ENCODE measurements around the gene PGGHG.

The PGGHG gene

GRCh38 chr11:269146-269890, 19.6 kb upstream of the PGGHG start:
- Histone ChIP-seq H3K27me3 (no peaks in the 10 kb centered on the region), H3K36me3 (no peaks in the 10 kb centered on the region), H3K4me3 (ENCODE audit: low read depth in 1 of 2, low read length in 1 of 2) (peak overlapping the region; percentile 79 to 99), H3K9me3 (no peaks in the 10 kb centered on the region), H3K4me1 (ENCODE audit: control insufficient read depth in 1 of 2, insufficient read depth in 1 of 2, low read depth in 1 of 2, low read length in 1 of 2) (peaks cover 36 to 43% of the 10 kb centered on the region in 2 experiments), H3K27ac (peak overlapping the region; percentile 100)
- TF ChIP-seq, protein P1, sequence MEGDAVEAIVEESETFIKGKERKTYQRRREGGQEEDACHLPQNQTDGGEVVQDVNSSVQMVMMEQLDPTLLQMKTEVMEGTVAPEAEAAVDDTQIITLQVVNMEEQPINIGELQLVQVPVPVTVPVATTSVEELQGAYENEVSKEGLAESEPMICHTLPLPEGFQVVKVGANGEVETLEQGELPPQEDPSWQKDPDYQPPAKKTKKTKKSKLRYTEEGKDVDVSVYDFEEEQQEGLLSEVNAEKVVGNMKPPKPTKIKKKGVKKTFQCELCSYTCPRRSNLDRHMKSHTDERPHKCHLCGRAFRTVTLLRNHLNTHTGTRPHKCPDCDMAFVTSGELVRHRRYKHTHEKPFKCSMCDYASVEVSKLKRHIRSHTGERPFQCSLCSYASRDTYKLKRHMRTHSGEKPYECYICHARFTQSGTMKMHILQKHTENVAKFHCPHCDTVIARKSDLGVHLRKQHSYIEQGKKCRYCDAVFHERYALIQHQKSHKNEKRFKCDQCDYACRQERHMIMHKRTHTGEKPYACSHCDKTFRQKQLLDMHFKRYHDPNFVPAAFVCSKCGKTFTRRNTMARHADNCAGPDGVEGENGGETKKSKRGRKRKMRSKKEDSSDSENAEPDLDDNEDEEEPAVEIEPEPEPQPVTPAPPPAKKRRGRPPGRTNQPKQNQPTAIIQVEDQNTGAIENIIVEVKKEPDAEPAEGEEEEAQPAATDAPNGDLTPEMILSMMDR (IDR thresholded peaks at IDR 0.05) = peak; percentile 93

DNA sequence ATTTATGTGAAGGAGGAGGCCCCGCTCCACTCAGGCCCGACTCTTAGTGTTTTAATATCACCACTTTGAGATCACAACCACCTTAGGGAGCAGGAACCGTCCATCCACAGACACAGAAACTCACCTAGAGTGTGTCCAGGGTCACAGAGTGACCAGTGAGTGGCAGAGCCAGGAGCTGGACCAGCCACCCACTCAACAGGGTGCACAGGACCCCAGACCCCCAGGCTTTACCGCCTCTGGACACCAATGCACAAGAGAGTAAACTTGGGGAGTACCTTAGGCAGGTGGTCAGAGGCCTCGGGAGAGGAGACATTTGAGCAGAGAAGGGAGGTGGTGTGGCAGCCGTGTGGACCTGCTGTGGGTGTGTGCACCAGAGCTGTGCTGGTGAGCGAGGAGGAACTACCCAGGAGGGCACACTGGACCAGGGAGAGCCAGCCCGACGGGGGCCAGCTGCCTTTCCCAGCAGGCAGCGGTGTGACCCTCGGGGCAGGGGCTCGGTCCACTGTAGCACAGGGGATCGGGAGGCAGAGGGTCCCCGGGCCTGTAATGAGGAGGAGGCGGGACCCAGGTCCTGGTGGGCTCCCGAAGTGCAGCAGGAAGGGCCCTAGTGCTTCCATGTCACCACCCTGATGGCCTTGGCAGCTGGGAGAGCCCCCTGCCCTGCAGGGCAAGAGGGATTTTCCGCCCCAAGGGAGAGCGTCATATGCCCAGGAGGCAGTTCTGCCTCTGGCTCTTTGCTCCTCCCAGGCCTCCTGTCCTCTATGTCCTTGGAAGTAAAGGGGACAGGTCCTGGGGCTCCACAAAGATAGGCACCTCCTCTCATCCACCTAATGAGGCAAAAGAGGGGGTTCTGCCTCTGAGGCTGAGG, 18.2 kb upstream of the PGGHG start:
- peaks cover 45 to 55% of the 10 kb centered on the region in 2 experiments for H3K4me1 ChIP-seq (ENCODE audit: control insufficient read depth in 1 of 2, insufficient read depth in 1 of 2, low read depth in 1 of 2, low read length in 1 of 2)
- H3K27me3 ChIP-seq = no peaks in the 10 kb centered on the region
- TF ChIP-seq, protein P1 (IDR thresholded peaks at IDR 0.05) = no peak
- H3K9me3 ChIP-seq = no peaks in the 10 kb centered on the region
- no peaks in the 10 kb centered on the region for H3K36me3 ChIP-seq
- H3K27ac ChIP-seq = peak overlapping the region; percentile 100
- peak overlapping the region; percentile 10 to 40 for H3K4me3 ChIP-seq (ENCODE audit: low read depth in 1 of 2, low read length in 1 of 2)

DNA sequence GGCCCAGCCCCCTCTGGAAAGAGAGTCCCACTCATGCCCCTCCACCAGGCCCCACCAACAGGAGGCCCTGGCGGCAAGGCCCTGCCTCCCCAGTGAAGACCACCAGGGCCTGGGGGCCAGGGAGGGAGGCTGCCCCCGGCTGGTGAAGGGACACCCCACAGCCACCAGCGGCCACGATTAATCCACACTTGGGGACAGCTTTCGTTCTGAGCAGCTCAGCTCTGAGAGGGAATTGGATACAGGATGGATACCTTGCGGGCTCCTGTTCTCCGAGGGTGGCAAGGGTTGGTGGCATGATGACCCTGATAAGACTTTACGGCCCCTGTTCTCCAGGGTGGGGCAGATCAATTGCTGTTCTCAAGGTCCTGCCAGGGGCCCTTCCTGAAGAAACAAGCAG, 17.6 kb upstream of the PGGHG start:
- Histone ChIP-seq H3K9me3 (no peaks in the 10 kb centered on the region), H3K27ac (peak overlapping the region; percentile 100), H3K27me3 (no peaks in the 10 kb centered on the region), H3K4me3 (ENCODE audit: low read depth in 1 of 2, low read length in 1 of 2) (no peak overlapping the region), H3K36me3 (no peaks in the 10 kb centered on the region), H3K4me1 (ENCODE audit: control insufficient read depth in 1 of 2, insufficient read depth in 1 of 2, low read depth in 1 of 2, low read length in 1 of 2) (peaks cover 45 to 60% of the 10 kb centered on the region in 2 experiments)
- TF ChIP-seq, protein P1 (IDR thresholded peaks at IDR 0.05) = no peak

GRCh38 chr11:272195-272930, 16.6 kb upstream of the PGGHG start:
- no peak overlapping the region for H3K4me3 ChIP-seq (ENCODE audit: low read depth in 1 of 2, low read length in 1 of 2)
- peaks cover 41 to 70% of the 10 kb centered on the region in 2 experiments for H3K4me1 ChIP-seq (ENCODE audit: control insufficient read depth in 1 of 2, insufficient read depth in 1 of 2, low read depth in 1 of 2, low read length in 1 of 2)
- H3K27me3 ChIP-seq = peaks cover 7% of the 10 kb centered on the region
- TF ChIP-seq, protein P1 (IDR thresholded peaks at IDR 0.05) = no peak
- no peaks in the 10 kb centered on the region for H3K9me3 ChIP-seq
- peak overlapping the region; percentile 34 for H3K27ac ChIP-seq
- H3K36me3 ChIP-seq = no peaks in the 10 kb centered on the region

DNA sequence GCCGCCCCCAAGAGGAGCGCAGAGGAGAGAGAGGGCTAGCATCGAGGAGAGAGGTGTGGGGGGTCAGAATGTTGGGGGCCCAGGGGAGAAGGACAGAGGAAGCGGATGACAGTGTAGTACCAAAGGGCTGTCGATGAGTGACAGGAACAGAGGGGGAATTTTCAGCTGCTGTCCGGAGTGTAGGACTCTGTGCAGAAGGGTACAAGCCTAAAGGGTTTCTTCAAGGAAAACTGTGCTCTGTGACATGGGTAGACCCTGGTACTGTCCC, 16.1 kb upstream of the PGGHG start:
- peak overlapping the region; percentile 1 for H3K27ac ChIP-seq
- no peaks in the 10 kb centered on the region for H3K9me3 ChIP-seq
- peaks cover 44 to 71% of the 10 kb centered on the region in 2 experiments for H3K4me1 ChIP-seq (ENCODE audit: control insufficient read depth in 1 of 2, insufficient read depth in 1 of 2, low read depth in 1 of 2, low read length in 1 of 2)
- H3K27me3 ChIP-seq = peaks cover 12% of the 10 kb centered on the region
- H3K36me3 ChIP-seq = no peaks in the 10 kb centered on the region
- TF ChIP-seq, protein P1 (IDR thresholded peaks at IDR 0.05) = no peak
- no peak overlapping the region for H3K4me3 ChIP-seq (ENCODE audit: low read depth in 1 of 2, low read length in 1 of 2)

All from neutrophil (primary cell).